IgD-negative memory B cell (primary cell): Measurements from ENCODE around the gene FOXC2. TPM values are rescaled to one million over a fixed set of nuclear protein-coding genes. Genes with fewer than 3 reads are reported as not detected.
"Not testable (repeated sequence)": the region's sequence is repeated elsewhere in the genome, so short reads cannot be mapped to it uniquely, and the experiment has no call there.

Experiments
- H3K27ac Mint-ChIP-seq, 3 donors: one replicate each; pipeline ENCODE4 v1.8.0; 2020 to 2022; ENCODE audit warnings: mild to moderate bottlenecking in 3 of 3, mixed read lengths in 3 of 3, moderate library complexity in 1 of 3
- H3K27me3 Mint-ChIP-seq: one replicate; pipeline ENCODE4 v1.8.0; 2021; ENCODE audit warnings: mixed read lengths
- H3K36me3 Mint-ChIP-seq: one replicate; pipeline ENCODE4 v1.8.0; 2020; ENCODE audit warnings: mild to moderate bottlenecking, mixed read lengths
- H3K4me1 Mint-ChIP-seq, 3 donors: one replicate each; pipeline ENCODE4 v1.8.0; 2020 to 2022; ENCODE audit warnings: mixed read lengths in 3 of 3, mild to moderate bottlenecking in 1 of 3
- H3K4me3 Mint-ChIP-seq, 4 donors: one replicate each; pipeline ENCODE4 v1.8.0; 2020 to 2022; ENCODE audit warnings: mild to moderate bottlenecking in 4 of 4, mixed read lengths in 4 of 4, moderate library complexity in 3 of 4
- H3K9me3 Mint-ChIP-seq, 3 donors: one replicate each; pipeline ENCODE4 v1.8.0; 2020 to 2021; ENCODE audit warnings: mixed read lengths in 3 of 3, mild to moderate bottlenecking in 1 of 3
- polyA plus RNA-seq: library from polyadenylated mRNA; unstranded; fragments of 300-500 nt; fragmentation: Illumina TruSeq; gene quantifications from one replicate; pipeline ENCODE4 v1.2.3, GENCODE V29; 2021

The FOXC2 gene
- polyA plus RNA-seq, 1 donor from 2014 or later, result not detected

DNA sequence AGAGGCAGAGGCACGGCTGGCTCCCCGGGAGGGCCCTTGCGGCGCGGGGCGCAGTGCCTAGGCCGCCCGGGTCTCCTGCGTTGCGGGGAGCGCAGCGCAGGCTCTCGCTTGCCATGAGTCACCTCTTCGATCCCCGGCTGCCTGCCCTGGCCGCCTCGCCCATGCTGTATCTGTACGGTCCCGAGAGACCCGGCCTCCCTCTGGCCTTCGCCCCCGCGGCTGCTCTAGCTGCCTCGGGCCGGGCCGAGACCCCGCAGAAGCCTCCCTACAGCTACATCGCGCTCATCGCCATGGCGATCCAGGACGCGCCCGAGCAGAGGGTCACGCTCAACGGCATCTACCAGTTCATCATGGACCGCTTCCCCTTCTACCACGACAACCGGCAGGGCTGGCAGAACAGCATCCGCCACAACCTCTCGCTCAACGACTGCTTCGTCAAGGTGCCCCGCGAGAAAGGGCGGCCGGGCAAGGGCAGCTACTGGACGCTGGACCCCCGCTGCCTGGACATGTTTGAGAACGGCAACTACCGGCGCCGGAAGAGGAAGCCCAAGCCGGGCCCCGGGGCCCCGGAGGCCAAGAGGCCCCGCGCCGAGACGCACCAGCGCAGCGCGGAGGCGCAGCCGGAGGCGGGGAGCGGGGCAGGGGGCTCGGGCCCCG, 12.1 kb downstream of the FOXC2 start:
- no peaks in the 10 kb centered on the region for H3K9me3 Mint-ChIP-seq
- peaks cover 49% of the 10 kb centered on the region for H3K27me3 Mint-ChIP-seq
- H3K4me3 Mint-ChIP-seq, result peak overlapping the region in 1 of 4 donors; percentile 24
- peaks cover 0 to 5% (median 3%) of the 10 kb centered on the region in 3 donors for H3K4me1 Mint-ChIP-seq
- peak overlapping the region in 1 of 3 donors; percentile 26 for H3K27ac Mint-ChIP-seq
- H3K36me3 Mint-ChIP-seq, result no peaks in the 10 kb centered on the region

- H3K9me3 Mint-ChIP-seq, result no peaks in the 10 kb centered on the region
- H3K27me3 Mint-ChIP-seq, result peaks cover 42% of the 10 kb centered on the region
- no peak overlapping the region for H3K27ac Mint-ChIP-seq
- no peaks in the 10 kb centered on the region for H3K36me3 Mint-ChIP-seq
- peak overlapping the region in 1 of 4 donors; percentile 76 for H3K4me3 Mint-ChIP-seq
- H3K4me1 Mint-ChIP-seq, result peaks cover 0 to 5% (median 3%) of the 10 kb centered on the region in 3 donors
Measured at GRCh38 chr16:86579268-86580062, 12.8 kb downstream of the FOXC2 start.

- H3K4me3 Mint-ChIP-seq, result peak overlapping the region in 1 of 4 donors; percentile 7
- peaks cover 0 to 5% (median 3%) of the 10 kb centered on the region in 3 donors for H3K4me1 Mint-ChIP-seq
- H3K9me3 Mint-ChIP-seq, result peaks cover 0 to 1% (median 0%) of the 10 kb centered on the region in 3 donors
- H3K27me3 Mint-ChIP-seq, result peaks cover 41% of the 10 kb centered on the region
- no peaks in the 10 kb centered on the region for H3K36me3 Mint-ChIP-seq
- H3K27ac Mint-ChIP-seq, result no peak overlapping the region
Measured at GRCh38 chr16:86580063-86580790, 13.6 kb downstream of the FOXC2 start.

GRCh38 chr16:86580791-86581170, 14.2 kb downstream of the FOXC2 start:
- H3K36me3 Mint-ChIP-seq, result no peaks in the 10 kb centered on the region
- H3K27me3 Mint-ChIP-seq, result peaks cover 35% of the 10 kb centered on the region
- peak overlapping the region in 1 of 4 donors; percentile 7 for H3K4me3 Mint-ChIP-seq
- peaks cover 0 to 5% (median 3%) of the 10 kb centered on the region in 3 donors for H3K4me1 Mint-ChIP-seq
- no peak overlapping the region for H3K27ac Mint-ChIP-seq
- peaks cover 0 to 2% (median 0%) of the 10 kb centered on the region in 3 donors for H3K9me3 Mint-ChIP-seq

DNA sequence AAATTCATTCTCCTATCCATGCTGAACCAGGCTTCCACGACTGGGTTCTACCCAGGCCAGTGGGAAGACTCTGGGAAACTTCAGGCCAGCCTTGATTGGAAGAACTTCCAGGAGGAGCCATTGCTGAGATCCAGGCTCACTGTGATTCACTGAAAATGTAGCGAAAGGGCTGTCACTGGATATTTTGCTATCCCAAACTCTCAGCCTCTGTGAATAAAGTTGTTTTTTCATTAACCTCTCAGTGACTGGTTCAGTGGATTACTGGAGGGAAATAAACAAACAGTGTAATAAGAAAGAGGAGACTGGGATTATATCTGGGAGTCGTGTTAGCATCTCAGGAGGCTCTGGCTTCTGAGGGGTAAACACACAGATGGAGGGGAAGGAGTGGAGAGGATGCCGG, 14.8 kb downstream of the FOXC2 start:
- Mint-ChIP-seq H3K4me1 (peaks cover 0 to 2% (median 1%) of the 10 kb centered on the region in 3 donors), H3K9me3 (peaks cover 0 to 2% (median 0%) of the 10 kb centered on the region in 3 donors), H3K27me3 (peaks cover 29% of the 10 kb centered on the region), H3K27ac (peak overlapping the region in 1 of 3 donors; percentile 32), H3K4me3 (no peak overlapping the region), H3K36me3 (no peaks in the 10 kb centered on the region)

DNA sequence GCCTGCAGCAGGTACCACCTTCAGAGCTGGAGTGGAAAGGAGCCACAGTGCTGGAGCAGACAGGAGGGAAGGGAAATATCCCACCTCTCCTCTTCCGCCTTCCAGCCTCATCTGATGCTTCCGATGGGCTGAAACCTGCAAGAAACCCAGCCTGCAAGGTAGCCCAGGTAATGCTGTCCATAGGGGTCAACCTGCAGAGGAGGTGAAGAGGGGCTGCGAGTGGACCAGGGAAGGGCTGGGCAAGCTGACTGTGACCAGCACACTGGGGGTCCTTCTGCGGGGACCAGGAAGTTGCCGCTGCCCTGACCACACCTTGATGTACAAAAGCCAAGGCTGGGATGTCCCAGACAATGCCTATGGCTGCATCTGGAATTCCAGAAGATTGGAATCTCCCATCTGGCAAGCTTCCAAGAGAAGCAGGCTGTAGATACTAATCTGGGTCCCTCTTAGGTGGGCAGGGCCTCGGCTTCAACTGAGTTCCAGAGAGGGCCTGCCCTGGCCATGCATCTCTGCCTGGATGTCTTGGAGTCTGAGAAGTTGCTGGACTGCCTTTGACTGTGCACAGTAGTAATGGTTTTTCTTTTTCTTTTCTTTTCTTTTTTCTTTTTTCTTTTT, 17.5 kb downstream of the FOXC2 start:
- Mint-ChIP-seq H3K36me3 (no peaks in the 10 kb centered on the region), H3K4me1 (no peaks in the 10 kb centered on the region), H3K27me3 (peaks cover 14% of the 10 kb centered on the region), H3K4me3 (no peak overlapping the region), H3K9me3 (peaks cover 0 to 2% (median 0%) of the 10 kb centered on the region in 3 donors), H3K27ac (no peak overlapping the region)

- no peak overlapping the region for H3K27ac Mint-ChIP-seq
- H3K4me1 Mint-ChIP-seq, result no peaks in the 10 kb centered on the region
- H3K27me3 Mint-ChIP-seq, result peaks cover 9% of the 10 kb centered on the region
- H3K36me3 Mint-ChIP-seq, result no peaks in the 10 kb centered on the region
- H3K9me3 Mint-ChIP-seq, result peaks cover 0 to 2% (median 0%) of the 10 kb centered on the region in 3 donors
- H3K4me3 Mint-ChIP-seq, result no peak overlapping the region
Measured at GRCh38 chr16:86584726-86585721, 18.4 kb downstream of the FOXC2 start.

- no peaks in the 10 kb centered on the region for H3K4me1 Mint-ChIP-seq
- peaks cover 7% of the 10 kb centered on the region for H3K27me3 Mint-ChIP-seq
- H3K9me3 Mint-ChIP-seq, result peaks cover 0 to 2% (median 0%) of the 10 kb centered on the region in 3 donors
- no peak overlapping the region for H3K4me3 Mint-ChIP-seq
- H3K27ac Mint-ChIP-seq, result no peak overlapping the region
- no peaks in the 10 kb centered on the region for H3K36me3 Mint-ChIP-seq
Measured at GRCh38 chr16:86585821-86586611, 19.4 kb downstream of the FOXC2 start.

- no peak overlapping the region for H3K4me3 Mint-ChIP-seq
Measured at GRCh38 chr16:86587487-86587886, 20.9 kb downstream of the FOXC2 start.

GRCh38 chr16:86587955-86588354, 21.3 kb downstream of the FOXC2 start:
- H3K27ac Mint-ChIP-seq, H3K36me3 Mint-ChIP-seq, H3K4me3 Mint-ChIP-seq: not testable (repeated sequence)

More at GRCh38 chr16:86587487-86587886, 20.9 kb downstream of the FOXC2 start:
- Mint-ChIP-seq H3K4me1 (no peaks in the 10 kb centered on the region), H3K27ac (no peak overlapping the region), H3K36me3 (no peaks in the 10 kb centered on the region), H3K9me3 (peaks cover 0 to 5% (median 3%) of the 10 kb centered on the region in 3 donors), H3K27me3 (no peaks in the 10 kb centered on the region)

DNA sequence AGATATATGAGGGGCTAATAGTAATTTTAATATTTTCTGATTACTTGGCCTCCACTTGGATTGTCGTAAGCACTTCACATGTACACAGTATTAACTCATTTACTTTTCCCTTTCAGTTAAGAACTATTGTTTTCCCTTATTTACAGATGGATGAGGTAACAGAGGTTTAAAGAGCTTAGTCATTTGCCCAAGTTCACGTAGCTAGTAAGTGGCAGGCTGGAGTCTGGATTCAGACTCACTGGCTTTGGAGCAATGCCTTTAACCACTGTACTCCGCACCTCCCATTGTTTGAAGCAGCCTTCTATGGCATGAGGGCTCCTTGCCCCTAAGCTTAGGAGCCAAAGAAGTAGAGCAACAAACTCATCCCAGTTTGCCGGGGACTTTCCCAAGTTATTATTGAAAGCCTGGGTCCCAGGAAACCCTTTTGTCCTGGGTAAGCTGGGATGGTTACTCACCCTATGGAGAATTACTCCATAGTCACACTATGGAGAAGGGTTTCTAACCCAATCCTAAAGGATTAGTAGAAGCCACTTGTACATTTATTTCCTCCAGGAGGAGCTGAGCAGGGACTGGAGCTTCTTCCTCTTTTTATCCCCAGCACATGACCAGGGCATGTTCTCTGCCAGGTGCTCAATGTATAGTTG, 24.0 kb downstream of the FOXC2 start:
- no peak overlapping the region for H3K4me3 Mint-ChIP-seq
- H3K9me3 Mint-ChIP-seq, result peaks cover 0 to 3% (median 3%) of the 10 kb centered on the region in 3 donors
- H3K36me3 Mint-ChIP-seq, result no peaks in the 10 kb centered on the region
- H3K27me3 Mint-ChIP-seq, result peaks cover 14% of the 10 kb centered on the region
- H3K4me1 Mint-ChIP-seq, result no peaks in the 10 kb centered on the region
- no peak overlapping the region for H3K27ac Mint-ChIP-seq

More at GRCh38 chr16:86587955-86588354, 21.3 kb downstream of the FOXC2 start:
- H3K4me1 Mint-ChIP-seq, H3K9me3 Mint-ChIP-seq, H3K27me3 Mint-ChIP-seq: not testable (repeated sequence)

GRCh38 chr16:86591270-86591669, 24.6 kb downstream of the FOXC2 start:
- no peaks in the 10 kb centered on the region for H3K36me3 Mint-ChIP-seq
- no peak overlapping the region for H3K27ac Mint-ChIP-seq
- no peaks in the 10 kb centered on the region for H3K4me1 Mint-ChIP-seq
- peaks cover 14% of the 10 kb centered on the region for H3K27me3 Mint-ChIP-seq
- peaks cover 0 to 3% (median 3%) of the 10 kb centered on the region in 3 donors for H3K9me3 Mint-ChIP-seq
- H3K4me3 Mint-ChIP-seq, result no peak overlapping the region
